Chondrocyte (in vitro differentiated cells): ENCODE results near the gene PIEZO2. TPM values are rescaled to one million over a fixed set of nuclear protein-coding genes. Genes with fewer than 3 reads are reported as not detected.

Experiments
- DNase-seq: peaks from one replicate; pipeline ENCODE4 v3.0.0; 2021; ENCODE audit warnings: mixed read lengths, low spot score
- H3K27ac Mint-ChIP-seq: one replicate; pipeline ENCODE4 v1.8.0; 2021; ENCODE audit warnings: mild to moderate bottlenecking, moderate library complexity, mixed read lengths; ENCODE audit not compliant: unreplicated experiment
- H3K27me3 Mint-ChIP-seq: 2 replicates; pipeline ENCODE4 v1.8.0; 2021; ENCODE audit warnings: low read depth, mixed read lengths
- H3K36me3 Mint-ChIP-seq: 2 replicates; pipeline ENCODE4 v1.8.0; 2021; ENCODE audit warnings: low read depth, mixed read lengths
- H3K4me1 Mint-ChIP-seq: 2 replicates; pipeline ENCODE4 v1.8.0; 2021; ENCODE audit warnings: low read depth, mild to moderate bottlenecking, mixed read lengths
- H3K4me3 Mint-ChIP-seq: one replicate; pipeline ENCODE4 v1.8.0; 2021; ENCODE audit warnings: mild to moderate bottlenecking, moderate library complexity, mixed read lengths; ENCODE audit not compliant: unreplicated experiment
- H3K9me3 Mint-ChIP-seq: 2 replicates; pipeline ENCODE4 v1.8.0; 2021; ENCODE audit warnings: low read depth, mixed read lengths
- CTCF ChIP-seq: fragments of 200-600 bp; sonication (generic); IDR thresholded peaks from 2 replicates; pipeline ENCODE4 v1.5.0; 2021; ENCODE audit warnings: antibody characterized with exemption, mild to moderate bottlenecking, moderate library complexity
- total RNA-seq: library from RNA; stranded (reverse); gene quantifications from 3 replicates; pipeline ENCODE4 v1.2.1, GENCODE V29; 2021

The PIEZO2 gene
- total RNA-seq, 1 donor from 2014 or later: 142 TPM

DNA sequence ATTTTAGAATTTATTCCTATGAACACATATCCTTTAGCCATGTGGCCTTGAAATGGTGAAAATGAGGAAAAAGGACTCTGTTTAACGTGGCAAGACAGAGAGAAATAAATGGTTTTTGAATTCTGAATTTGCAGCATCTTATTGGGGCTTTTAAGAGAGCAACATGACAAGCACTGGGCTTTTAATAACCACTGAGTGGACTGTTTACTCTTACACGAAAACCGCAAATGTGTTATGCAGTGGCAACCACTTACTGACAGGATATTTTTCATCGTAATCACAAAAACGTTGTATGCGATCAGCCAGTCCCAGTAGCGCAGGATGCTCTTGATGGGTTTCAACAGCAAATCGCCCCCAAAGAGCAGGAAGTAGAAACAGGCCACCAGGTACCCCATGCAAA lies 397.0 kb downstream of the PIEZO2 start:
- no peak for TF ChIP-seq CTCF
- no peaks in the 10 kb centered on the region for H3K4me1 Mint-ChIP-seq
- DNase-seq: no peak
- H3K9me3 Mint-ChIP-seq: no peaks in the 10 kb centered on the region
- H3K4me3 Mint-ChIP-seq: no peak overlapping the region
- no peak overlapping the region for H3K27ac Mint-ChIP-seq
- H3K27me3 Mint-ChIP-seq: no peaks in the 10 kb centered on the region
- H3K36me3 Mint-ChIP-seq: peaks cover 24% of the 10 kb centered on the region

DNA sequence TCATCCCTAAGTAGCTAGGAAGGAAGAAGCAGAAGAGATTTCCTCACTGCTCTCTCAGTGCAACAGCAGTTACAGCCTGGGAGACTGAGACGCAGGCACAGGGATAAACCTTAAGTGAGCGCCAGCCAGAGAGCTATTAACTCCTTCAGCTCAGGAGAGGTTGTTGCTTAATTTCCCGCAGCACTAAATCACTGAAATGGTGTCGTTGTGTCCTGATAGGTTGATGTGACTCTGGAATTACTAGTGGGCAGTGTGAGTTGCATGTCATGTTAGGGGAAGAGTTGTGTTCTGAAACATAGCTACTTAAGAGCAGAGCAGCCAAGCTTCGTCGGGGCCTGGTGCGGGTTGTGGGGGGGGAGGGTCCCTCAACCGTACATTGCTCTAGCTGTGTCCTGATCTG lies 397.7 kb downstream of the PIEZO2 start:
- Mint-ChIP-seq H3K4me1 (no peaks in the 10 kb centered on the region), H3K4me3 (no peak overlapping the region), H3K36me3 (peaks cover 28% of the 10 kb centered on the region), H3K27ac (no peak overlapping the region), H3K27me3 (no peaks in the 10 kb centered on the region), H3K9me3 (no peaks in the 10 kb centered on the region)
- TF ChIP-seq CTCF: no peak
- no peak for DNase-seq

- Mint-ChIP-seq H3K27me3 (no peaks in the 10 kb centered on the region), H3K27ac (no peak overlapping the region), H3K9me3 (no peaks in the 10 kb centered on the region), H3K4me1 (no peaks in the 10 kb centered on the region), H3K36me3 (peaks cover 28% of the 10 kb centered on the region), H3K4me3 (no peak overlapping the region)
- no peak for DNase-seq
- TF ChIP-seq CTCF: no peak
Observed at GRCh38 chr18:10750191-10751035, 399.0 kb downstream of the PIEZO2 start.

GRCh38 chr18:10748641-10749040 lies 400.7 kb downstream of the PIEZO2 start:
- no peak for DNase-seq
- Mint-ChIP-seq H3K4me3 (no peak overlapping the region), H3K27ac (no peak overlapping the region), H3K9me3 (no peaks in the 10 kb centered on the region), H3K27me3 (no peaks in the 10 kb centered on the region), H3K36me3 (peaks cover 31% of the 10 kb centered on the region), H3K4me1 (no peaks in the 10 kb centered on the region)
- TF ChIP-seq CTCF: no peak

DNA sequence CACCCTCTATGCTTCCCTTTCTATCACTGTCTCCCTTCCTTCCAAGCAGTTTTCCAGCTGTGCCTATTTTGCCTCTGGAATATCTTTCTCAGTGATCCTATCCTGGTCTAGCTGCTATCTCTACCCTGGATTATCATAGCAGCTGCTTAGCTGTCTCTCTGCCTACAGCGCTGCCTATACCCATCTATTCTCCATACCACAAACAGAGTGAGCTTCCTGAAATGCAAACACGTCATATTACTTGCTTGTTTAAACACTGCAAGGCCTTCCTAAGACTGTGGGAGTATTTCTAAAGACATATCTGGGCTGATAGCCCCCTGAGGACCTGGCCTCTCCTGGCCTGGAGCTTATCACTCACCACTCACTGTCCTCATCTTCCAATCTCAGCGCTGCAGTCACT lies 403.4 kb downstream of the PIEZO2 start:
- no peaks in the 10 kb centered on the region for H3K4me1 Mint-ChIP-seq
- no peak for TF ChIP-seq CTCF
- no peak overlapping the region for H3K27ac Mint-ChIP-seq
- DNase-seq: no peak
- no peaks in the 10 kb centered on the region for H3K27me3 Mint-ChIP-seq
- no peaks in the 10 kb centered on the region for H3K9me3 Mint-ChIP-seq
- H3K4me3 Mint-ChIP-seq: no peak overlapping the region
- H3K36me3 Mint-ChIP-seq: peaks cover 25% of the 10 kb centered on the region
